HEK293 (cell line): Measurements from ENCODE around the gene ZNF217.

Source experiments
- CTCF ChIA-PET: fragments of 350-600 bp; formaldehyde crosslinking; extraction: SDS; loops from one replicate; lab custom pipeline; 2021; ENCODE audit warnings: antibody characterized with exemption; lab: Yijun Ruan, JAX
- POLR2A ChIA-PET: fragments of 300-600 bp; formaldehyde crosslinking; extraction: SDS; loops from one replicate; lab custom pipeline; 2020; ENCODE audit warnings: antibody characterized with exemption, inconsistent platforms; lab: Yijun Ruan, JAX
- H3K27ac ChIP-seq: fragments of 200-500 bp; sonication (Bioruptor generic); 2 replicates; pipeline ENCODE4 v1.5.1; 2014; ENCODE audit warnings: low read depth, low read length, control low read depth, inconsistent platforms; ENCODE audit errors: extremely low read depth
- H3K36me3 ChIP-seq, 2 experiments: fragments of 200-500 bp in 1 of 2; sonication (Bioruptor generic) in 1 of 2; 1 replicate in 1 of 2; 2 replicates in 1 of 2; pipeline ENCODE4 v1.5.1; 2014 to 2017; ENCODE audit warnings: inconsistent platforms in 2 of 2, low read length in 2 of 2; ENCODE audit not compliant: control insufficient read depth in 2 of 2, insufficient read depth in 1 of 2
- H3K4me1 ChIP-seq: fragments of 200-500 bp; sonication (Bioruptor generic); 2 replicates; pipeline ENCODE4 v1.5.1; 2014; ENCODE audit warnings: mild to moderate bottlenecking, low read length, inconsistent platforms; ENCODE audit not compliant: control insufficient read depth, insufficient read depth
- H3K4me3 ChIP-seq: 2 replicates; pipeline ENCODE4 v1.5.1; 2011; ENCODE audit warnings: low read depth, mild to moderate bottlenecking, control low read depth, low read length, moderate library complexity
- H3K9me3 ChIP-seq: fragments of 200-500 bp; sonication (Bioruptor generic); 2 replicates; pipeline ENCODE4 v1.5.1; 2014; ENCODE audit warnings: low read depth, low read length, inconsistent platforms; ENCODE audit not compliant: control insufficient read depth, insufficient read depth
- FEZF1 ChIP-seq: fragments of 450-650 bp; formaldehyde crosslinking; IDR thresholded peaks from 2 replicates; pipeline ENCODE4 v1.5.1; 2016; ENCODE audit warnings: missing biosample characterization, missing genetic modification characterization
- HOXC10 ChIP-seq: sonication (generic); formaldehyde crosslinking; IDR thresholded peaks from 2 replicates; pipeline ENCODE4 v1.8.1; 2023; ENCODE audit warnings: mild to moderate bottlenecking, missing genetic modification reagents
- OSR2 ChIP-seq: fragments of 450-650 bp; formaldehyde crosslinking; IDR thresholded peaks from 2 replicates; pipeline ENCODE4 v1.5.1; 2016; ENCODE audit warnings: missing biosample characterization, missing genetic modification characterization
- PRDM10 ChIP-seq: fragments of 450-650 bp; formaldehyde crosslinking; IDR thresholded peaks from 2 replicates; pipeline ENCODE4 v1.5.1; 2016; ENCODE audit warnings: missing biosample characterization, missing genetic modification characterization
- REPIN1 ChIP-seq: fragments of 450-650 bp; formaldehyde crosslinking; IDR thresholded peaks from 2 replicates; pipeline ENCODE4 v1.5.1; 2017; ENCODE audit warnings: missing biosample characterization, missing genetic modification characterization, low read depth
- ZBTB17 ChIP-seq: fragments of 450-650 bp; formaldehyde crosslinking; IDR thresholded peaks from 2 replicates; pipeline ENCODE4 v1.5.1; 2016; ENCODE audit warnings: missing biosample characterization, missing genetic modification characterization
- ZNF112 ChIP-seq: fragments of 450-650 bp; formaldehyde crosslinking; IDR thresholded peaks from 2 replicates; pipeline ENCODE4 v1.5.0; 2017; ENCODE audit warnings: missing biosample characterization, missing genetic modification characterization
- ZNF148 ChIP-seq: fragments of 450-650 bp; formaldehyde crosslinking; IDR thresholded peaks from 2 replicates; pipeline ENCODE4 v1.5.0; 2017; ENCODE audit warnings: missing biosample characterization, missing genetic modification characterization, borderline replicate concordance
- ZNF155 ChIP-seq: fragments of 450-650 bp; formaldehyde crosslinking; IDR thresholded peaks from 2 replicates; pipeline ENCODE4 v1.5.1; 2016; ENCODE audit warnings: missing biosample characterization, missing genetic modification characterization
- ZNF174 ChIP-seq: fragments of 450-650 bp; formaldehyde crosslinking; IDR thresholded peaks from 2 replicates; pipeline ENCODE4 v1.5.0; 2017; ENCODE audit warnings: missing biosample characterization, mild to moderate bottlenecking, missing genetic modification characterization
- ZNF280C ChIP-seq: fragments of 450-650 bp; formaldehyde crosslinking; IDR thresholded peaks from 2 replicates; pipeline ENCODE4 v1.5.1; 2016; ENCODE audit warnings: missing biosample characterization, missing genetic modification characterization
- ZNF341 ChIP-seq: fragments of 450-650 bp; formaldehyde crosslinking; IDR thresholded peaks from 2 replicates; pipeline ENCODE4; 2016; ENCODE audit warnings: low read depth, missing biosample characterization, missing genetic modification characterization
- ZNF521 ChIP-seq: fragments of 450-650 bp; formaldehyde crosslinking; IDR thresholded peaks from 2 replicates; pipeline ENCODE4 v1.5.1; 2017; ENCODE audit warnings: missing biosample characterization, mild to moderate bottlenecking, missing genetic modification characterization
- ZNF658 ChIP-seq: fragments of 450-650 bp; formaldehyde crosslinking; IDR thresholded peaks from 2 replicates; pipeline ENCODE4; 2016; ENCODE audit warnings: missing biosample characterization, missing genetic modification characterization
- ZNF792 ChIP-seq: fragments of 450-650 bp; formaldehyde crosslinking; IDR thresholded peaks from 2 replicates; pipeline ENCODE4 v1.5.1; 2016; ENCODE audit warnings: missing biosample characterization, missing genetic modification characterization
- ZNF837 ChIP-seq: fragments of 450-650 bp; formaldehyde crosslinking; IDR thresholded peaks from 2 replicates; pipeline ENCODE4 v1.5.1; 2016; ENCODE audit warnings: missing biosample characterization, missing genetic modification characterization
- TF ChIP-seq, protein P1 (sequence below): fragments of 450-650 bp; IDR thresholded peaks from 2 replicates; pipeline ENCODE4 v1.5.1; 2018; ENCODE audit warnings: missing biosample characterization, mild to moderate bottlenecking, missing genetic modification characterization
- TF ChIP-seq, protein P2 (sequence below): fragments of 450-650 bp; formaldehyde crosslinking; IDR thresholded peaks from 2 replicates; pipeline ENCODE4 v1.5.1; 2016; ENCODE audit warnings: missing biosample characterization, missing genetic modification characterization

ZNF217 gene

GRCh38 chr20:53639647-53640440, 46.2 kb upstream of the ZNF217 start:
- Histone ChIP-seq H3K9me3 (no peaks in the 10 kb centered on the region), H3K27ac (no peak overlapping the region), H3K36me3 (no peaks in the 10 kb centered on the region), H3K4me3 (no peak overlapping the region), H3K4me1 (no peaks in the 10 kb centered on the region)
- TF ChIP-seq, protein P1, sequence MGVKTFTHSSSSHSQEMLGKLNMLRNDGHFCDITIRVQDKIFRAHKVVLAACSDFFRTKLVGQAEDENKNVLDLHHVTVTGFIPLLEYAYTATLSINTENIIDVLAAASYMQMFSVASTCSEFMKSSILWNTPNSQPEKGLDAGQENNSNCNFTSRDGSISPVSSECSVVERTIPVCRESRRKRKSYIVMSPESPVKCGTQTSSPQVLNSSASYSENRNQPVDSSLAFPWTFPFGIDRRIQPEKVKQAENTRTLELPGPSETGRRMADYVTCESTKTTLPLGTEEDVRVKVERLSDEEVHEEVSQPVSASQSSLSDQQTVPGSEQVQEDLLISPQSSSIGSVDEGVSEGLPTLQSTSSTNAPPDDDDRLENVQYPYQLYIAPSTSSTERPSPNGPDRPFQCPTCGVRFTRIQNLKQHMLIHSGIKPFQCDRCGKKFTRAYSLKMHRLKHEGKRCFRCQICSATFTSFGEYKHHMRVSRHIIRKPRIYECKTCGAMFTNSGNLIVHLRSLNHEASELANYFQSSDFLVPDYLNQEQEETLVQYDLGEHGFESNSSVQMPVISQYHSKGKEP (tag by site-specific recombination) = no peak
- TF ChIP-seq ZNF148 (tag by site-specific recombination) = no peak
- TF ChIP-seq ZNF837 (tag by site-specific recombination) = no peak
- no peak for TF ChIP-seq ZNF174 (tag by site-specific recombination)
- no peak for TF ChIP-seq ZNF112 (tag by site-specific recombination)
- TF ChIP-seq PRDM10 = no peak
- no peak for TF ChIP-seq ZNF658 (tag by site-specific recombination)
- TF ChIP-seq FEZF1 (tag by site-specific recombination) = no peak
- no peak for TF ChIP-seq ZNF521
- no peak for TF ChIP-seq ZNF792 (tag by site-specific recombination)
- TF ChIP-seq, protein P2, sequence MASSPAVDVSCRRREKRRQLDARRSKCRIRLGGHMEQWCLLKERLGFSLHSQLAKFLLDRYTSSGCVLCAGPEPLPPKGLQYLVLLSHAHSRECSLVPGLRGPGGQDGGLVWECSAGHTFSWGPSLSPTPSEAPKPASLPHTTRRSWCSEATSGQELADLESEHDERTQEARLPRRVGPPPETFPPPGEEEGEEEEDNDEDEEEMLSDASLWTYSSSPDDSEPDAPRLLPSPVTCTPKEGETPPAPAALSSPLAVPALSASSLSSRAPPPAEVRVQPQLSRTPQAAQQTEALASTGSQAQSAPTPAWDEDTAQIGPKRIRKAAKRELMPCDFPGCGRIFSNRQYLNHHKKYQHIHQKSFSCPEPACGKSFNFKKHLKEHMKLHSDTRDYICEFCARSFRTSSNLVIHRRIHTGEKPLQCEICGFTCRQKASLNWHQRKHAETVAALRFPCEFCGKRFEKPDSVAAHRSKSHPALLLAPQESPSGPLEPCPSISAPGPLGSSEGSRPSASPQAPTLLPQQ = no peak
- no peak for TF ChIP-seq ZNF280C (tag by site-specific recombination)
- no peak for TF ChIP-seq HOXC10 (CRISPR knock-in tag)
- no peak for TF ChIP-seq ZBTB17 (tag by site-specific recombination)
- no peak for TF ChIP-seq ZNF155 (tag by site-specific recombination)
- TF ChIP-seq REPIN1 = no peak
- no peak for TF ChIP-seq OSR2 (tag by site-specific recombination)
- TF ChIP-seq ZNF341 (tag by site-specific recombination) = no peak
- CTCF ChIA-PET = no interaction called here
- POLR2A ChIA-PET = no interaction called here
